ENCODE results near the gene CRIP2. TPM values are rescaled to one million over a fixed set of nuclear protein-coding genes. Genes with fewer than 3 reads are reported as not detected.

Gene CRIP2
- total RNA-seq, 3 donors from 2014 or later = 46.2 to 146 (median 92.1) TPM

- peaks cover 25 to 40% of the 10 kb centered on the region in 2 donors for H3K4me1 ChIP-seq
- no peaks in the 10 kb centered on the region for H3K36me3 ChIP-seq
- H3K27me3 ChIP-seq = no peaks in the 10 kb centered on the region
- no peak for TF ChIP-seq POLR2AphosphoS5 (IDR thresholded peaks at IDR 0.05)
- TF ChIP-seq CTCF (IDR thresholded peaks at IDR 0.05) = peak in 2 of 3 donors; percentile 23 to 37
- intact Hi-C loops (cut with DNase I; ENCODE audit: low total_unique reads) = no loop called here
- H3K27ac ChIP-seq = peak overlapping the region; percentile 95 to 96
- peak overlapping the region in 2 of 3 donors; percentile 1 to 22 for H3K4me3 ChIP-seq
- peak; percentile 66 to 76 for DNase-seq (ENCODE audit: low spot score in 2 of 2)
- no peaks in the 10 kb centered on the region for H3K9me3 ChIP-seq
Measured at GRCh38 chr14:105467249-105467941, 7.2 kb upstream of the CRIP2 start.

- peak overlapping the region; percentile 95 to 96 for H3K27ac ChIP-seq
- H3K9me3 ChIP-seq = no peaks in the 10 kb centered on the region
- H3K4me3 ChIP-seq = peak overlapping the region in 2 of 3 donors; percentile 1 to 33
- intact Hi-C loops (cut with DNase I; ENCODE audit: low total_unique reads) = no loop called here
- H3K36me3 ChIP-seq = no peaks in the 10 kb centered on the region
- no peak for DNase-seq (ENCODE audit: low spot score in 2 of 2)
- H3K27me3 ChIP-seq = no peaks in the 10 kb centered on the region
- TF ChIP-seq POLR2A (IDR thresholded peaks at IDR 0.05) (no peak), POLR2AphosphoS5 (IDR thresholded peaks at IDR 0.05) (no peak), CTCF (IDR thresholded peaks at IDR 0.05) (no peak)
- H3K4me1 ChIP-seq = peaks cover 31 to 41% of the 10 kb centered on the region in 2 donors
Measured at GRCh38 chr14:105467942-105468471, 6.6 kb upstream of the CRIP2 start.

- H3K27me3 ChIP-seq = no peaks in the 10 kb centered on the region
- no peaks in the 10 kb centered on the region for H3K36me3 ChIP-seq
- TF ChIP-seq CTCF (IDR thresholded peaks at IDR 0.05) = peak in 1 of 3 donors; percentile 24
- TF ChIP-seq POLR2A (IDR thresholded peaks at IDR 0.05) = no peak
- TF ChIP-seq POLR2AphosphoS5 (IDR thresholded peaks at IDR 0.05) = peak in 1 of 3 donors; percentile 15
- DNase-seq (ENCODE audit: low spot score in 2 of 2) = peak; percentile 87 to 89
- H3K4me3 ChIP-seq = peak overlapping the region in 1 of 3 donors; percentile 39
- H3K27ac ChIP-seq = peak overlapping the region; percentile 95 to 96
- intact Hi-C loops (cut with DNase I; ENCODE audit: low total_unique reads) = no loop called here
- H3K9me3 ChIP-seq = no peaks in the 10 kb centered on the region
- peaks cover 35 to 47% of the 10 kb centered on the region in 2 donors for H3K4me1 ChIP-seq
Measured at GRCh38 chr14:105468621-105469241, 5.9 kb upstream of the CRIP2 start.

- Histone ChIP-seq H3K27me3 (no peaks in the 10 kb centered on the region), H3K36me3 (no peaks in the 10 kb centered on the region), H3K9me3 (no peaks in the 10 kb centered on the region), H3K4me3 (peak overlapping the region in 1 of 3 donors; percentile 39), H3K4me1 (peaks cover 35 to 48% of the 10 kb centered on the region in 2 donors), H3K27ac (peak overlapping the region; percentile 95 to 96)
- intact Hi-C loops (cut with DNase I; ENCODE audit: low total_unique reads) = no loop called here
- TF ChIP-seq POLR2A (IDR thresholded peaks at IDR 0.05) (no peak), CTCF (IDR thresholded peaks at IDR 0.05) (no peak)
- peak in 1 of 2 donors; percentile 66 for DNase-seq (ENCODE audit: low spot score in 2 of 2)
Measured at GRCh38 chr14:105469456-105470349, 4.9 kb upstream of the CRIP2 start.
